ENCODE measurements around the gene ZDHHC14. TPM values are rescaled to one million over a fixed set of nuclear protein-coding genes. Genes with fewer than 3 reads are reported as not detected.

ZDHHC14 gene
- total RNA-seq, 2 donors from 2014 or later, result 8.8 to 11.6 TPM

- ATAC-seq, result no peak
- intact Hi-C loops (cut with DNase I, micrococcal nuclease), result no loop called here
- no peak for DNase-seq
Observed at GRCh38 chr6:157479464-157480303, 98.7 kb downstream of the ZDHHC14 start.

- DNase-seq, result no peak
- ATAC-seq, result no peak
- intact Hi-C loops (cut with DNase I, micrococcal nuclease), result no loop called here
Observed at GRCh38 chr6:157481189-157481864, 100.3 kb downstream of the ZDHHC14 start.

GRCh38 chr6:157481865-157482249 lies 100.9 kb downstream of the ZDHHC14 start:
- DNase-seq (no peak), ATAC-seq (no peak)
- intact Hi-C loops (cut with DNase I, micrococcal nuclease), result no loop called here

- DNase-seq (no peak), ATAC-seq (no peak)
- intact Hi-C loops (cut with DNase I, micrococcal nuclease), result no loop called here
Observed at GRCh38 chr6:157483770-157484169, 102.8 kb downstream of the ZDHHC14 start.

- DNase-seq, result no peak
- intact Hi-C loops (cut with DNase I, micrococcal nuclease), result no loop called here
- no peak for ATAC-seq
Observed at GRCh38 chr6:157484181-157484580, 103.2 kb downstream of the ZDHHC14 start.

- ATAC-seq (peak; percentile 42), DNase-seq (no peak)
- intact Hi-C loops (cut with DNase I, micrococcal nuclease), result no loop called here
Observed at GRCh38 chr6:157486572-157486971, 105.6 kb downstream of the ZDHHC14 start.

- DNase-seq, result no peak
- intact Hi-C loops (cut with DNase I, micrococcal nuclease), result no loop called here
- no peak for ATAC-seq
Observed at GRCh38 chr6:157487110-157487773, 106.3 kb downstream of the ZDHHC14 start.

GRCh38 chr6:157488058-157488457 lies 107.1 kb downstream of the ZDHHC14 start:
- ATAC-seq (no peak), DNase-seq (no peak)
- intact Hi-C loops (cut with DNase I, micrococcal nuclease), result no loop called here

- intact Hi-C loops (cut with DNase I, micrococcal nuclease), result no loop called here
- ATAC-seq, result no peak
- DNase-seq, result no peak
Observed at GRCh38 chr6:157488716-157489118, 107.7 kb downstream of the ZDHHC14 start.

GRCh38 chr6:157490611-157491269 lies 109.8 kb downstream of the ZDHHC14 start:
- intact Hi-C loops (cut with DNase I, micrococcal nuclease), result no loop called here
- no peak for DNase-seq
- no peak for ATAC-seq

GRCh38 chr6:157491571-157492232 lies 110.7 kb downstream of the ZDHHC14 start:
- DNase-seq, result no peak
- intact Hi-C loops (cut with DNase I, micrococcal nuclease), result no loop called here
- ATAC-seq, result no peak

- DNase-seq, result no peak
- no peak for ATAC-seq
- intact Hi-C loops (cut with DNase I, micrococcal nuclease), result no loop called here
Observed at GRCh38 chr6:157492249-157492648, 111.3 kb downstream of the ZDHHC14 start.

GRCh38 chr6:157492741-157493140 lies 111.8 kb downstream of the ZDHHC14 start:
- intact Hi-C loops (cut with DNase I, micrococcal nuclease), result no loop called here
- ATAC-seq (no peak), DNase-seq (no peak)

GRCh38 chr6:157493173-157493572 lies 112.2 kb downstream of the ZDHHC14 start:
- intact Hi-C loops (cut with DNase I, micrococcal nuclease), result no loop called here
- DNase-seq, result no peak
- no peak for ATAC-seq

- intact Hi-C loops (cut with DNase I, micrococcal nuclease), result no loop called here
- DNase-seq (no peak), ATAC-seq (no peak)
Observed at GRCh38 chr6:157493576-157493975, 112.6 kb downstream of the ZDHHC14 start.

GRCh38 chr6:157494132-157494710 lies 113.2 kb downstream of the ZDHHC14 start:
- ATAC-seq (no peak), DNase-seq (no peak)
- intact Hi-C loops (cut with DNase I, micrococcal nuclease), result no loop called here

GRCh38 chr6:157496534-157497095 lies 115.6 kb downstream of the ZDHHC14 start:
- intact Hi-C loops (cut with DNase I, micrococcal nuclease), result no loop called here
- no peak for DNase-seq
- ATAC-seq, result no peak

GRCh38 chr6:157497579-157497978 lies 116.6 kb downstream of the ZDHHC14 start:
- no peak for ATAC-seq
- DNase-seq, result no peak
- intact Hi-C loops (cut with DNase I, micrococcal nuclease), result no loop called here
